TTC549 (cell line): ENCODE measurements around the gene C12orf57.

Experiments
- FAIRE-seq: peaks from 2 replicates; lab custom pipeline; 2012; peaks lifted over from hg19 to GRCh38; lab: Jason Lieb, UNC

Gene C12orf57

DNA sequence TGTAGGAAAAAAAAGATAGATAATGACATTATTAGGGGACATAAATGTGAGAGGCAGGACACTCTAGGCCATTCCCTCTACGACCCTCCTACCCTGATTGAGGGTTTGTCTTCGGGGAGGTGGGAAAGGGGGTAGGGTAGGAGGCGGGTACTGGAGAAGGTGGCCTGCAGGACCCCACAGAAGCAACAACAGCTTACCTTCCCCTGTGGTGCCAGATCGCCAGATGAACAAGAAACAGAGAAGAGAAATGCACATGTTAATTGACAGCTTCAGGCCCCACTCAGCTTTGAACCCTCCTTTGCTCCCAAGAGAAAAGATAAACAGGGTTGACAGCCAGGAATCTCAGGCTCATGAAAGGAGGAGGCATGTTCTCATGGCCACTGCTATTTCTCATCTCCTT, 21.9 kb downstream of the C12orf57 start:
- FAIRE-seq: no peak

DNA sequence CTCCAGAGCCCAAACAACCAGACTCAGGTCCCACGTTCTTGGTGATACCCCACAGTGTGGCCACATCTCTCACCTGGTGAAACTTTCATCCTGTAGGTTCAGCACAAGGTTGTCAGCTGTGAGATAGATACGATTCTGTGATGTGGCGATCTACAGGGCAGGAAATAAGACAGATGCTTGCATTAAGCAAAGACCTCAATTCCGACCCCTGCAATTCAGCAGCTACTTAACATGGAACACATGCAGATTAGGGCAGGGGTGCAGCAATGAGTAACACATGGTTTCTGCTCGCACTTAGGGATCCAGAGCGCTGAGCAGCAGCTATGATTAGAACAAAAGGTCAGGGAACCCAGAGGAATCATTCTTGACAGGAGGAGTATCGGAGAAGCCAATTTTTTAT, 22.5 kb downstream of the C12orf57 start:
- no peak for FAIRE-seq

DNA sequence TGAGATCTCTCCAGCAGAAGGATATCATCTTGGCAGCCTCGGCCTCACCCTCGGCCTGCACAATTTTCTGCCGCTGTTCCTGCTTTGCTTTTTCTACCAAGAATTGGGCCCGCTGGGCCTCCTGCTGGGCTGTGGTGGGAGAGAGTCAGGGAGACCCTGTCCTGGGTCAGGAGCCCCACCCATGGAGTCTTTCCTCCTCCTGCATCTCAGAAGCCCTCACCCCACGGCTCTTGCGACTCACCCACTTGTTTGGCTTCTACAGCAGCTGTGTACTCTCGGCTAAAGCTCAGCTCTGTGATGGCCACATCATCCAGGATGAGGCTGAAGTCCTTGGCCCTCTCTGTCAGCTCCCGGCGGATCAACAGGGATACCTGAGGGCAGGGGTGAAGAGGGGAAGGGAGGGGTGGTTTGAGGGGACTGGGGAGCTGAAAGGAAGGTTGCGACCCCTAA, 23.9 kb downstream of the C12orf57 start:
- FAIRE-seq: no peak

DNA sequence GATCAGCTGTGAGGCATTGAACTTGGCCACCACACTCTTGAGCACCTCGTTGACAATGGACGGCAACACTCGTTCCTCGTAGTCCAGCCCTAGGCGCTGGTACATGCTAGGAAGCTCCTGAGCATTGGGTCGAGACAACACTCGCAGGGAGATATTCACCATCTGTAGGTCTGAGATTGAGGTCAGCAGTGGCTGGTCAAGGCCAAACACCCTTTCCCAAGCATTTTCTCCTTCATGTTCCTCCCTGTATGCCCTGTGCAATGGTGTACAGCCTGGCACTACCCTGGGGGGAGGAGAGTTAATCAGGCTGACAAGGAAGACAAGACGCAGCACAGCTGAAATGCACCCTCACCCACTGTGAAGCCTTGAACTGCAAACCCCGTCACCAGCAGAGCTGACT, 24.6 kb downstream of the C12orf57 start:
- FAIRE-seq: no peak

DNA sequence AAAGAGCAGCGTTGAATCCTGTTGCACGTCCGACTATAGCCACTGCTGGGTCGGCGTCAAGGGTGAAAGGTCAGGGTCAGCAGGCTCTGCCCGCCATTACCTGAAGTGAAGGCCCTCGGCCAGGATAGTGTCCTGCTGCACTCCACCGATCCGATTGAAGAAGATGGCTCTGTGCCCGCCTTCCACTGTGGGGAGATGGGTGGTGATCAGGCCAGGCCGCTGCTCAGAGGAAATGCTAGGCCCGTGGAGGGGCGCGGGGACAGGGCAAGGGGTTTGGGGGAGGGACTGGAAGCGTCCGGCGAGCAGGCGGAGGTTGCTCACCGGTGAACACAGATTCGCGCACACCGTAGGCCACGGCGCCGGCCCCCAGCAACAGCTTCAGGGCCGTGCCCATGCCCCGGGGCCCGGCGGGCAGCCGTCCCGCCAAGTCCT, 26.3 kb downstream of the C12orf57 start:
- no peak for FAIRE-seq

DNA sequence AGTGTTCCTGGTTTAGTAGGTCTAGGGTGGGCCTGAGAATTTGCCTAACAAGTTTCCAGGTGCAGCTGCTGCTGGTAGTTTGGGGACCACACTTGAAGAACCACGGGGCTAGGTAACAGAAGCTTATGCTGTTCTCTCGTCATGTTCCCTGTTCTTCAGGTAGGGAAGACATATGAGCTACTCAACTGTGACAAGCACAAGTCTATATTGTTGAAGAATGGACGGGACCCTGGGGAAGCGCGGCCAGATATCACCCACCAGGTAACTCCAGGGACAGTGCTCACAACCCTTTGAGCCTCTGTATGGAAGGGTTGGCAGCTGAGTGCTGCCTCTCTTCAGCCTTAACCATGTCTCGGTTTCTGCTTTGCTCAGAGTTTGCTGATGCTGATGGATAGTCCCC, 30.4 kb downstream of the C12orf57 start:
- FAIRE-seq: no peak

DNA sequence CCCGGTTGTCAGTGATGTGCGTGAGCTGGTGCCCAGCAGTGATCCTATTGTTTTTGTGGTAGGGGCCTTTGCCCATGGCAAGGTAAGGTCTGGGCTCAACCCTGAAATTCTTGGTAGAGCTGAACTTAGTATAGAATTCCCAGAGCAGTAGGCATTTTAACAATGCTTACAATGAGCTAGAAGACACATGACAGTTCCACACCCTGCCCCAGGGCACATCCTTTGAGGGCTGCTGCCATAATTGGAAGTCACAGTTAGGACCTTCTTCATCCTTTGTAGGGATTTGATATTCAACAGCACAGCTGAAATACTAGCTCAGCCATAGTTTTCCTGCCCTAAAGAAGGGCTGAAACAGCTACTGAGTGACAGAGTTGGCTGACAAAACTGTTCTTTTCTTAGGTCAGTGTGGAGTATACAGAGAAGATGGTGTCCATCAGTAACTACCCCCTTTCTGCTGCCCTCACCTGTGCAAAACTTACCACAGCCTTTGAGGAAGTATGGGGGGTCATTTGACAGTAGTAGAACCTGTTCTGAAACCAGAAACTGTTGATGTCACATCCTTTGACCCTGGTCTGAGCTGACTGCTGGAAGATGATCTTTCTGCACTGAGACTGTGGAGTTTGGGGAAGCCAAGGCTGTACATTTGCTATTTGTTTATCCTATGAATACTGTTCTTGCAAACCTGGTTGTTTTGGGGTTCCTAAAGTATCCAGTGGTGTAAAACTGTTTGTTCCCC, 31.6 kb downstream of the C12orf57 start:
- no peak for FAIRE-seq

DNA sequence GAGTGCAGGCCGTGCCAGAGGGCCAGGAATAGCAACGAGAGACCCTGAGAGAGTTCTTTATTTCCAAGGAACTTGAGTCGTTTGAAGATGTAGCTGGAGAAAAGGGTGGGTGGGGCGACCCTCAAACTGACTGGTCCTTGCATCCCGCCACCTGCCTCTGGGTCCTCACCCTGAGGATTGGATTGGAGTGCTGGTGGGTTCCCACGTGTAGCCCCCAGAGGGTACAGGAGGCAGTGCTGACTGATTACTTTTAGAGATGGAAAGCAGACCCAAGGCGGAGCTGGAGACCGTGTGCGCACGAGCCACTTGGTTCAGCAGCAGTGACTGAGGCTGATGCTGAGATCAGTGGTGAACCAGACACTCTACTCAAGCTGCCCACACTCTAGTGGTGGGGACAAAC, 33.8 kb downstream of the C12orf57 start:
- FAIRE-seq: no peak

DNA sequence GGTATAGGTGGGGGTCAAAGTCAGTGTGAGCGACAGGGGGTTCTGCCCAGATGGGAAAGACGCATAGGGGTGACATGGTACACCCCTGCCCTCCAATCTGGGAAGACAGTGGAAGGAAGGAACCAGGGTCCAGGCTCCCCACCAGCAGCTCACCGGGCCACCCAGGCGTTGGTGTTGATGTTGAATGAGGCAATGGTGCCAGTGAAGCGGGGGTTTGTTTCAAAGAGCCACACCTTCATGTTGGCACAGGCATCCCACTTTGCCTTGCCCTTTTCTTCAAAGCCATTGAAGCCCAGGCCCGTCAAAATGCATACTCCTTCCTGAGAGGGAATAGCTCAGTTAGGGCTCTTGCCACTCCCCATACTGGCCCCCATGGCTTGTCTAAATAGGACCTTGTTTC, 34.4 kb downstream of the C12orf57 start:
- FAIRE-seq: no peak

DNA sequence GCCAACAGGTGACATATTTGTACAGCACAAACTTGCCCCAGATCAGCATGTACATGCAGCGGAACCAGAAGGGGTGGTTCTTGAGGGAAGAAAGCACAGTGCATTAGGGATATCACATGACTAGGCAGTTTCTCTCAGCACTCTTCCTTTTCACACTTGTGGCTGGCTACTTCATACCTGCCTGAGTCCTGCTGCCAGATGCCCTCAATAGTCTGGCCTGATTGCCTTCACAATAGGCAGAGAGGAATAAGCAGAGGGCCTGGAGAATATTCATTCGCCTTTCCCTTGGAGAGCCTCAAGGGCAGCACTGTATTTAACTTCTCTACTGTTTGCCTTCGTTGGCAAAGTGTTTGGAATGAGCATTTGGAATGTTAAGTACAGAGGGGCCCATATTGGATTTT, 34.8 kb downstream of the C12orf57 start:
- no peak for FAIRE-seq

DNA sequence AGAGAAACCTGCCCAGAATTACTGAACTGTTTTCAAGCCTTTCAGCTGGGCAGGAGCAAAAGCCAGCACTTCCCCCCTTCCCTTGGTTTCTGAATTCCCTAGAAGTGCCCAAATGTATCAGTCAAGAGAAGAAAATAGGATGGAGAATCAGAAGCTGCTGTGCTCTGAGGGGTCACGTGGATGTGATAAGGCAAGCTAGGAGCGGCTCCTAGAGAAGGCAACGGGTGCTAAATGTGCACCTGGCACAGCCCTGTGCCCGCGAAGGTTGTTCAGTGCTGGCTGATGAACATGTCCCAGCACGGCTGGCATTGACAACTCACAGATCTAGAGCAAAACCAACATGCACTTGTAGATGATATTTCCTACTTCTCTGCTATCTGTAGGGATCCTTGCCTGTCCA, 35.2 kb downstream of the C12orf57 start:
- FAIRE-seq: no peak

DNA sequence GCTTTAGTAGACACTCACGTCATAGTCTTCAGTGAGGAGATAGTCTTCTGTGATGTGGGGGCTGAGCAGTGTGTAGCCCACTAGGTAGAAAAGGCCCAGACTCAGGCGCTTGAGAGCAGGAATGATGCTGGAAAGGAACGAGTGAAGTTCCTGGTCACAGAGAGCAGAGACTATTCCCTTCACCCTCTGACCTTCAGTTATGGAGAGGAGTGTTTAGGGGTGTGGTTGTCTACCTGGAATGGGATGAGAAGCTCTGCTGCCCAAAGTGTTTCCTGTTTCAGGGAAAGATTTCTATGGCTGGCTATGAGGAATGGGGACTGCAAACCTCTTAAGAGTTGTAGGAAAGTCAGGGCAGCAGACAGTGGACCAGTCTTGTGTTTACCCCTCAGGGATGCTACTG, 35.6 kb downstream of the C12orf57 start:
- no peak for FAIRE-seq

DNA sequence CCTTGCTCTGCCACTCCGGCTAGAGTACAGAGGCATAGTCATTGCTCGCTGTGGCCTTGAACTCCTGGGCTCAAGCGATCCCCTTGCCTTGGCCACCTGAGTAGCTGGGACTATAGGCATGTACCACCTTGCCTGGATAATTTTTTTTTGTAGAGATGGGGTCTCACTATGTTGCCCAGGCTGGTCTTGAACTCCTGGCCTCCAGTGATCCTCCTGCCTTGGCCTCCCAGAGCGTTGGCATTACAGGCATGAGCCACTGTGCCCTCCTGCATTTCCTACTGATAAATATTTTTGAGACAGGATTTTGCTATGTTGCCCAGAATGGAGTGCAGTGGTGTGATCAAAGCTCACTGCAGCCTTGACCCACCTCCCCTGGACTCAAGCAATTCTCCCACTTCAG, 36.3 kb downstream of the C12orf57 start:
- no peak for FAIRE-seq

DNA sequence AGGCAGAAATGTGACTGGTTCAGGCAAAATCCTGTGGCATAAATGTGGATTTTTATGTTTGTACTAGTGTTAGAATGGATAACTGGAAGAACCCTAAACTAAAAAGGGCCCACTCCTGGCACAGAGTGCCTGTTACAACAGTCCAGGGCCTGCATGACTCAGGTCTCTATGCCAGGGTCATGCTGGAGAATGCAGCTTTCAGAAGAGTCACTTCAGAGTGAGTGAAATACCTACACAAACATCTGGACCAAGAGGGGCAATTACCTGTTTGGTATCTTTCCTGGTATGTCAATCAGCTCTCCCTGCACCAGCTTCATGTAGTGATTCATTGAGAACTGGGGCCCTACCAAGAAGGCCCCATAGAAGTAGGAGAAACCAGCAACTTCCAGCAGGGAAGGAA, 36.9 kb downstream of the C12orf57 start:
- FAIRE-seq: no peak

DNA sequence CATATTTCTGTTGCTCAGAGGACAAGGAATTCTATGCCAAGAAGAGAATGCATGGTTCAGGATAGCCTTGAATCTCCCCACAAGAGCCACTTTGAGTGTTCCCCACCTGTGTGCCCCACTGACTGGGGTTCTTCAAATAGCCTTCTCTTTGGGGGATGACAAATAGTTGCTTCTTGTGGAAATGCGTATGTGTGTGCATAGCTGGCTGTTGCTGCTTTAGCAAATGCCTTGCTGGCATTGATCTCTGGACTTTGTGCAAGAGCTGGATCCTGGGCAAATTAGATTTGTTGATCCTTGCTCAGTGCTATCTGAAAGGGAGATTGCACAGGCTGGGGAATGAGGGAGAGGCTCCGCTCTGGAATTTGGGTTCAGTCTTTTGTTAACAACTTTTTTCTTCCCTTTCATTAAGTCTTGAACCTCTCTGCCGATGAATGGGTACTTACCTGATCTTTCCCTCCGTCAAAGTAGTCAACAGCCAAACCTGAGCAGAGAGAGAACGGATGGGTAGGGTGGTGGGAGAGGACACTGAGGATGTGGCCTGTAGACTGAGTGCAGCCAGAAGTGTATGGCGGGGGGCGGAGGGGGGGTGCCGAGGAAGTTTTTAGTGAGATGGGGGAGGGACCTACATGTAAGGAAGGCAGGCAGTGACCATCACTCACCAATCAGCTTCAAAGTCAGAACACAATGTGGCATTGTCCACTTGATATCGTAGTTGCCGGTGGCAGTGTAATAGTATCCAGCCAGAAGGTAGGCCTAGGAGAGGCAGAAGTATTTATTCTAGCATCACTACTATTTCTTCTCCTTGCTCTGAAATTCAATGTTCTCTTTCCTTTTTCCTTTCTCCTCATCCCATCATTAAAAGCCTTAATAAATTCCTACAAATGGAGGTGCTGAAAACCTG, 37.6 kb downstream of the C12orf57 start:
- FAIRE-seq: no peak

DNA sequence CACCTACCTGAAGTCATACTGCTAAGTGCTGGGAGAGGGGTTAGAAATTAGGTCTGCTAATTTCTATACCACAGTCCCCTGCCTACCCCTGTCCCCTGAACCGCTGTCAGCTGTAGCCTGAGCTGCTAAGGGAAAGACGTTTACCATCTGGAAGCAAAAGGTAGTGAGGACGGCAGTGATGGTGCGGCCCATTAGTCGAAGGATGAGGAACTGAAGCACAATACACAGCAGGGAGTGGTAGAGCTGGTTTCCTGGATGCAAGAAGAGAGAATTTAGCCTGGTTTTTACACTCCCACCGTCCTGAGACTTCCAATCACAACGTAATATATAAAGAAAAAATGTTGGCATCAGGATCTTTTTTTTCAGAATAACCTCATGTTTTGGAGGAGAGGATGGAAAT, 38.7 kb downstream of the C12orf57 start:
- no peak for FAIRE-seq

DNA sequence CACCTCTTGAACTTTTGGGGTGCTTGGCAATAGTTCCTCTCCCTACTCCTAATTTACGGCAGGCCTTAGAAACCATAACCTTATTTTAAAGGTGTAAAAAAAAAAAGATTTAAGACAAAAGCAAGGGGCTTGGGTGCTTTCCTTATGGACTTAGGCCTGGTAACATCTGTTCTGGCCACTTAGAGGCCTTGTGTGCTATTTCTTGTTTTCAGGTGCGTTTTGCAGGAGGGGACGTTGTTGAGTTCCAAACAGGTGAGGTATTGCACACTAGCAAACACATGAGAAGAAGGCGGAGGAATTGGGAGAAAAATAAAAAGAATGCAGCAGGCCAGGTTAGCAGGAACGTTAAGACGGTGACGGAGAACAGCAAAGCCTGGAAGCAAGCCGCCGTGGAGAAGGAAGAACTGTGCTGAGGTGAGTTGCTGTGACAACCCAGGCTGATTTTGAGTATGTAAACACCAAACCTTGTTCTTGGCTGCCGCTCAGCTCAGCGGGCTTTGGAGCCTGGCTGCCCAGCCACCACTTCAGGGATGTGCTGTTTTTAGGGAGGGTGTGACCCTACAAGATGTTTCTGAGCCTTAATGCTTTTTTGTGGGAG, 44.2 kb downstream of the C12orf57 start:
- FAIRE-seq: no peak
